DOHH2 (cell line): Measurements from ENCODE around the gene FAM107A.
"Not testable (repeated sequence)": the region's sequence is repeated elsewhere in the genome, so short reads cannot be mapped to it uniquely, and the experiment has no call there.

Experiments
- H3F3A ChIP-seq: fragments of 200-600 bp; sonication (generic), shearing (Covaris generic); 2 replicates; pipeline ENCODE4 v1.6.0; 2016; ENCODE audit warnings: antibody characterized with exemption, mild to moderate bottlenecking; ENCODE audit not compliant: control insufficient read depth, insufficient read depth
- H3K27ac ChIP-seq: fragments of 200-600 bp; sonication (generic); 2 replicates; pipeline ENCODE4 v1.5.1; 2014; ENCODE audit warnings: low read depth, mild to moderate bottlenecking, low read length, moderate library complexity
- H3K27me3 ChIP-seq: fragments of 200-600 bp; sonication (generic); 2 replicates; pipeline ENCODE4 v1.6.1; 2014; ENCODE audit warnings: mild to moderate bottlenecking, low read length, mixed read lengths; ENCODE audit not compliant: control insufficient read depth
- H3K36me3 ChIP-seq: fragments of 200-600 bp; sonication (generic); 2 replicates; pipeline ENCODE4 v1.6.1; 2014; ENCODE audit warnings: mild to moderate bottlenecking, low read length, moderate library complexity, mixed read lengths; ENCODE audit not compliant: control insufficient read depth
- H3K4me1 ChIP-seq: fragments of 200-600 bp; sonication (generic); 2 replicates; pipeline ENCODE4 v1.6.1; 2014; ENCODE audit warnings: mild to moderate bottlenecking, low read length, mixed read lengths; ENCODE audit not compliant: control insufficient read depth
- H3K4me2 ChIP-seq: fragments of 200-600 bp; sonication (generic); 2 replicates; pipeline ENCODE4 v1.6.0; 2014; ENCODE audit warnings: mild to moderate bottlenecking, low read length, moderate library complexity
- H3K4me3 ChIP-seq: fragments of 200-600 bp; sonication (generic); 2 replicates; pipeline ENCODE4 v1.5.1; 2014; ENCODE audit warnings: mild to moderate bottlenecking, low read length, mixed read lengths
- H3K79me2 ChIP-seq: fragments of 200-600 bp; sonication (generic); 2 replicates; pipeline ENCODE4 v1.6.1; 2014; ENCODE audit warnings: mild to moderate bottlenecking, low read length, mixed read lengths; ENCODE audit not compliant: control insufficient read depth
- H3K9me2 ChIP-seq: fragments of 200-600 bp; sonication (generic); replicated peaks from 2 replicates; pipeline ENCODE4 v1.6.1; 2014; ENCODE audit warnings: mild to moderate bottlenecking, low read length, mixed read lengths; ENCODE audit not compliant: control insufficient read depth
- H3K9me3 ChIP-seq: fragments of 200-600 bp; sonication (generic); 2 replicates; pipeline ENCODE4 v1.6.1; 2014; ENCODE audit warnings: antibody characterized with exemption, low read length, mixed read lengths; ENCODE audit not compliant: control insufficient read depth, insufficient read depth
- H4K20me1 ChIP-seq: fragments of 200-600 bp; sonication (generic); 2 replicates; pipeline ENCODE4 v1.6.0; 2014; ENCODE audit warnings: low read depth, mild to moderate bottlenecking, antibody characterized with exemption, low read length, moderate library complexity; ENCODE audit not compliant: control insufficient read depth, insufficient read depth
- EZH2phosphoT487 ChIP-seq: fragments of 200-600 bp; sonication (generic); IDR thresholded peaks from 2 replicates; pipeline ENCODE4 v1.6.1; 2017; ENCODE audit warnings: borderline replicate concordance, mild to moderate bottlenecking, antibody characterized with exemption, low read length, moderate library complexity, mixed read lengths
- TF ChIP-seq, protein P1 (sequence below): fragments of 200-600 bp; sonication (generic); IDR thresholded peaks from one replicate; pipeline ENCODE4 v1.5.1; 2014; ENCODE audit warnings: antibody characterized with exemption, mild to moderate bottlenecking, low read depth, low read length; ENCODE audit not compliant: poor library complexity, severe bottlenecking

Gene FAM107A

DNA sequence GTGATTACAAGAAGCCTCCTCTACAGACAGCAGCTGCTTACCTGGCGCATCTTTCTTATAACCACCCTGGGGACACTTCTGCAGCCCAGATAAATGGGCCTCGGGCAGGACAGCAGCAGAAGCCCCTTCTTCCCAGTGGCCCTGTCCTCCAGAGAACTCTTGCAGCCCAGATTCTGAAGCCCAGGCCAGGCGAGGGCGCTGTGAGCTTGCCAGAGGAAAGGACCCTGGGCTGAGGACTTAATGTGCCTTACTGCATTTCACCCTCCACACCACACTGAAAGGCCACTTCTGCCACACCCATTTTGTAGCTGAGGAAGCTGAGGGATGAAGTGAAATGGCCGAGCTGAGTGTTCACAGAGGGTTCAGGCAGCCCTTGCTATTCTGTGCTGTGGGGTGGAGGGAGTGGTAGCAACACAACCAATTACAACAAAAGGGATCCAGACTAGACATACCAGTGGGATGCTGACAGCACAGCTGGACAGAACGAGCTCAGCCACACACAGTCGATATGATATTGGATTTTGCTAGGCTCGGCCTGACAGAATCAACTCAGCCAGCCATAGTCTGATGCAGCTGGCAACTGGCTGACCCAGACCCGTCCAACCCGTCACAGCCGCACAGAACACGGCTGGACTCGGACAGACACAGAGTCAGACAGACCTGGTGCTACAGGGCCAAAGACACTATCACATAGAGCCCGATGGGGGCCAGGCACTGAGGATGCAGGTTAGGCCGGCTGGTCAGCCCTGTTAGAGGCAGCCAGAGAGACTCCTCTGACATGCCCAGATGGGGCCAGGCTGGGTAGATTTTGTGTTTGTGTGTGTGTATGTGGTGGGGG, 47.5 kb downstream of the FAM107A start:
- H3K79me2 ChIP-seq = no peaks in the 10 kb centered on the region
- no peak overlapping the region for H3K4me3 ChIP-seq
- no peak for TF ChIP-seq EZH2phosphoT487
- TF ChIP-seq, protein P1, sequence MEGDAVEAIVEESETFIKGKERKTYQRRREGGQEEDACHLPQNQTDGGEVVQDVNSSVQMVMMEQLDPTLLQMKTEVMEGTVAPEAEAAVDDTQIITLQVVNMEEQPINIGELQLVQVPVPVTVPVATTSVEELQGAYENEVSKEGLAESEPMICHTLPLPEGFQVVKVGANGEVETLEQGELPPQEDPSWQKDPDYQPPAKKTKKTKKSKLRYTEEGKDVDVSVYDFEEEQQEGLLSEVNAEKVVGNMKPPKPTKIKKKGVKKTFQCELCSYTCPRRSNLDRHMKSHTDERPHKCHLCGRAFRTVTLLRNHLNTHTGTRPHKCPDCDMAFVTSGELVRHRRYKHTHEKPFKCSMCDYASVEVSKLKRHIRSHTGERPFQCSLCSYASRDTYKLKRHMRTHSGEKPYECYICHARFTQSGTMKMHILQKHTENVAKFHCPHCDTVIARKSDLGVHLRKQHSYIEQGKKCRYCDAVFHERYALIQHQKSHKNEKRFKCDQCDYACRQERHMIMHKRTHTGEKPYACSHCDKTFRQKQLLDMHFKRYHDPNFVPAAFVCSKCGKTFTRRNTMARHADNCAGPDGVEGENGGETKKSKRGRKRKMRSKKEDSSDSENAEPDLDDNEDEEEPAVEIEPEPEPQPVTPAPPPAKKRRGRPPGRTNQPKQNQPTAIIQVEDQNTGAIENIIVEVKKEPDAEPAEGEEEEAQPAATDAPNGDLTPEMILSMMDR = peak; percentile 75
- H3K36me3 ChIP-seq = no peaks in the 10 kb centered on the region
- no peak overlapping the region for H3K4me2 ChIP-seq
- H3K4me1 ChIP-seq = peaks cover 11% of the 10 kb centered on the region; the same call in 1 of the 2 replicates
- H3K27ac ChIP-seq = no peak overlapping the region
- no peaks in the 10 kb centered on the region for H3F3A ChIP-seq
- no peaks in the 10 kb centered on the region for H4K20me1 ChIP-seq
- no peaks in the 10 kb centered on the region for H3K27me3 ChIP-seq
- H3K9me2 ChIP-seq = no peaks in the 10 kb centered on the region
- no peaks in the 10 kb centered on the region for H3K9me3 ChIP-seq

DNA sequence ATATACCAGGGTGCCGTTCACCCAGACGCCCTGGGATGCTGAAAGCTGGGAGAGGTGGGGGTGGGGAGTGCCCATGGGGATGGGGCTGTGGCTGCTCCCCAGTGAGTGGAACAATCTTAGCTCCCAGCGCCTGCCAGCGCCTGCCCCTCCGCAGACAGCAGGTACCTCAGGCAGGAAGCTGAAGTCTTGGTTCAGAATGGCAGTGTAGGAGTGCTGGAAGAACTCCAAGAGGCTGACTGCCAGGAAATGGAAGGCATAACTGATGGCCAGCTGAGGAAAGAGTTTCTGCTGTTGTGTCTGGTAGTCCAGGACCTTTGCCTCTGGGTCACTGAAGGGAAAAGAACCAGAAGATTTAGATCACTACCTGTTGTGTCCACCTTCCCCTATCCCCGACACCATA, 48.6 kb downstream of the FAM107A start:
- no peaks in the 10 kb centered on the region for H3K36me3 ChIP-seq
- H3K4me3 ChIP-seq = no peak overlapping the region
- no peak overlapping the region for H3K4me2 ChIP-seq
- H3K9me3 ChIP-seq = no peaks in the 10 kb centered on the region
- no peaks in the 10 kb centered on the region for H4K20me1 ChIP-seq
- H3F3A ChIP-seq = no peaks in the 10 kb centered on the region
- H3K79me2 ChIP-seq = no peaks in the 10 kb centered on the region
- no peaks in the 10 kb centered on the region for H3K27me3 ChIP-seq
- H3K4me1 ChIP-seq = peaks cover 11% of the 10 kb centered on the region; the same call in 1 of the 2 replicates
- no peaks in the 10 kb centered on the region for H3K9me2 ChIP-seq
- TF ChIP-seq EZH2phosphoT487 = no peak
- TF ChIP-seq, protein P1 = no peak
- H3K27ac ChIP-seq = no peak overlapping the region

DNA sequence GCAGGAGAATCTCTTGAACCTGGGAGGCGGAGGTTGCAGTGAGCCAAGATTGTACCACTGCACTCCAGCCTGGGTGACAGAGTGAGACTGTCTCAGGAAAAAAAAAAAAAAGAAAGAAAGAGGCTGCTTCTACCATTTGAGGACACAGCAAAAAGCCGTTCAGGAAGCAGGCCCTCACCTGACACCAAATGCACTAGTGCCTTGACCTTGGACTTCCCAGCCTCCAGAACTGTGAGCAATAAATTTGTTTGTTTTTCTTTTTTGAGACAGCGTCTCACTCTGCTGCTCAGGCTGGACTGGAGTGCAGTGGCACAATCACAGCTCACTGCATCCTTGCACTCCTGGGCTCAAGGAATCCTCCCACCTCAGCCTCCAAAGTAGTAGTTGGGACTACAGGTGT, 49.8 kb downstream of the FAM107A start:
- H4K20me1 ChIP-seq, H3K9me3 ChIP-seq, H3K27me3 ChIP-seq, H3K9me2 ChIP-seq, H3F3A ChIP-seq, H3K4me1 ChIP-seq, H3K4me3 ChIP-seq, H3K79me2 ChIP-seq, H3K27ac ChIP-seq, H3K36me3 ChIP-seq, H3K4me2 ChIP-seq: not testable (repeated sequence)

DNA sequence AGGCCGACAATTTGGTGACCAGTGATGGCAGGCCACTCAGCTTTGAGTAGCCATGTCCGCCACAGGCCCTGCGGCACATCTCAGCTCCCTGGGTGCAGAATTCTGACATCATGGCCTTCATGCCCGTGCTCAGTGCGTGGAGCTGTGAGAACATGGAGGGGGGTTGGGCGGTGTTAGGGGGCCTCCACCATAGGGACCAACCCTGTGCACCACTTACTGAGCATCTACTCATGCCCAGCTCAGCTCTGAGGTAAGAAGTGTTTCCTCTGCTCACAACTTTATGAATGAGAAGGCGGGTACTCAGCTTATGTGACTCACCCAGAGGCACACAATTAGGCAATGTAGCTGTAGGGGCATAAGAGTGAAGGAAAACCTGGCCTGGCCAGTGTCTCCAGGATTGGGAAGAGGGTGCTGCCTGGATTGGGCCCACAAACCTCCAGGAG, 50.7 kb downstream of the FAM107A start:
- no peak for TF ChIP-seq EZH2phosphoT487
- TF ChIP-seq, protein P1 = no peak
- no peak overlapping the region for H3K4me2 ChIP-seq
- H3K4me1 ChIP-seq = no peaks in the 10 kb centered on the region
- H3K27me3 ChIP-seq = no peaks in the 10 kb centered on the region
- no peaks in the 10 kb centered on the region for H3K36me3 ChIP-seq
- H3K9me3 ChIP-seq = no peaks in the 10 kb centered on the region
- H3K27ac ChIP-seq = no peak overlapping the region
- H3K79me2 ChIP-seq = no peaks in the 10 kb centered on the region
- no peaks in the 10 kb centered on the region for H4K20me1 ChIP-seq
- no peak overlapping the region for H3K4me3 ChIP-seq
- H3K9me2 ChIP-seq = no peaks in the 10 kb centered on the region
- no peaks in the 10 kb centered on the region for H3F3A ChIP-seq
